Myocyte (in vitro differentiated cells): ENCODE results near the gene FLVCR2. TPM values are rescaled to one million over a fixed set of nuclear protein-coding genes. Genes with fewer than 3 reads are reported as not detected.

Experiments
- DNase-seq: peaks from one replicate; pipeline ENCODE4 v3.0.0-alpha.2; 2012; ENCODE audit warnings: low read depth
- total RNA-seq: library from RNA; depleted of rRNA; stranded (reverse); fragments of >200 nt; gene quantifications from 2 replicates; pipeline ENCODE4 v1.2.3, GENCODE V29; 2014

FLVCR2 gene
- total RNA-seq, 1 donor from 2014 or later, result 53.8 TPM

GRCh38 chr14:75626863-75627262, 48.4 kb downstream of the FLVCR2 start:
- DNase-seq, result no peak

- DNase-seq, result no peak
These were observed 49.0 kb downstream of the FLVCR2 start for GRCh38 chr14:75627406-75627805.

- DNase-seq, result peak; percentile 69
These were observed 50.4 kb downstream of the FLVCR2 start for GRCh38 chr14:75628816-75629215.

- DNase-seq, result no peak
These were observed 52.5 kb downstream of the FLVCR2 start for GRCh38 chr14:75630695-75631452.

- DNase-seq, result peak; percentile 82
These were observed 53.0 kb downstream of the FLVCR2 start for GRCh38 chr14:75631453-75631831.

GRCh38 chr14:75634848-75635247, 56.4 kb downstream of the FLVCR2 start:
- no peak for DNase-seq

GRCh38 chr14:75636100-75636692, 57.8 kb downstream of the FLVCR2 start:
- DNase-seq, result peak; percentile 97

GRCh38 chr14:75640876-75641275, 62.5 kb downstream of the FLVCR2 start:
- DNase-seq, result no peak

- DNase-seq, result no peak
These were observed 65.6 kb downstream of the FLVCR2 start for GRCh38 chr14:75643985-75644384.

GRCh38 chr14:75645056-75645455, 66.6 kb downstream of the FLVCR2 start:
- DNase-seq, result peak; percentile 99

GRCh38 chr14:75646762-75647161, 68.3 kb downstream of the FLVCR2 start:
- no peak for DNase-seq

GRCh38 chr14:75647640-75648039, 69.2 kb downstream of the FLVCR2 start:
- DNase-seq, result peak; percentile 59

- DNase-seq, result peak; percentile 96
These were observed 69.8 kb downstream of the FLVCR2 start for GRCh38 chr14:75648066-75648838.

- DNase-seq, result no peak
These were observed 70.9 kb downstream of the FLVCR2 start for GRCh38 chr14:75649337-75649736.

GRCh38 chr14:75649773-75650172, 71.4 kb downstream of the FLVCR2 start:
- DNase-seq, result no peak

- DNase-seq, result peak; percentile 23
These were observed 72.0 kb downstream of the FLVCR2 start for GRCh38 chr14:75650253-75651058.

GRCh38 chr14:75653563-75653962, 75.1 kb downstream of the FLVCR2 start:
- no peak for DNase-seq

GRCh38 chr14:75654127-75654732, 75.8 kb downstream of the FLVCR2 start:
- DNase-seq, result peak; percentile 80

GRCh38 chr14:75655235-75655634, 76.8 kb downstream of the FLVCR2 start:
- no peak for DNase-seq

GRCh38 chr14:75657331-75657730, 78.9 kb downstream of the FLVCR2 start:
- no peak for DNase-seq

- DNase-seq, result no peak
These were observed 80.5 kb downstream of the FLVCR2 start for GRCh38 chr14:75658957-75659356.
